Gastrocnemius medialis (tissue), 4 donors: ENCODE results near the gene THEM5. TPM values are rescaled to one million over a fixed set of nuclear protein-coding genes. Genes with fewer than 3 reads are reported as not detected.

Experiments
- ATAC-seq, 2 donors: fragments of 150-250 bp; one replicate each; pipeline ENCODE4 v1.9.1; 2016
- DNase-seq, 2 donors: peaks; one replicate each; pipeline ENCODE4 v3.0.0-alpha.2; 2019
- H3K27ac ChIP-seq, 4 donors: fragments of 200-600 bp; sonication (generic); 1 replicate in 1 of 4; 2 replicates in 3 of 4; pipeline ENCODE4 v1.5.1; 2016 to 2018; ENCODE audit warnings: mild to moderate bottlenecking in 2 of 4, moderate library complexity in 1 of 4
- H3K27me3 ChIP-seq, 3 donors: fragments of 200-600 bp; sonication (generic) in 2 of 3; 1 replicate in 1 of 3; 2 replicates in 2 of 3; pipeline versions ENCODE4 v1.5.1 to v1.6.0; 2016 to 2019; ENCODE audit warnings: mild to moderate bottlenecking in 1 of 3, moderate library complexity in 1 of 3
- H3K36me3 ChIP-seq, 2 donors: fragments of 200-600 bp; sonication (generic) in 1 of 2; one replicate each; pipeline ENCODE4 v1.5.1; 2017 to 2018
- H3K4me1 ChIP-seq, 2 donors: fragments of 200-600 bp; sonication (generic) in 1 of 2; one replicate each; pipeline ENCODE4 v1.5.1; 2016 to 2017; ENCODE audit warnings: mild to moderate bottlenecking in 2 of 2
- H3K4me3 ChIP-seq, 4 donors: fragments of 200-600 bp; sonication (generic) in 3 of 4; 1 replicate in 1 of 4; 2 replicates in 3 of 4; pipeline ENCODE4 v1.5.1; 2016 to 2019; ENCODE audit warnings: mild to moderate bottlenecking in 2 of 4
- H3K9me3 ChIP-seq, 3 donors: fragments of 200-600 bp; sonication (generic) in 2 of 3; 1 replicate in 1 of 3; 2 replicates in 2 of 3; pipeline ENCODE4 v1.5.1; 2016 to 2019
- CTCF ChIP-seq, 5 experiments: fragments of 450-650 bp in 3 of 5; fragments of 200-600 bp in 2 of 5; sonication (generic) in 2 of 5; IDR thresholded peaks in 4 of 5; conservative IDR thresholded peaks in 1 of 5; 1 replicate in 4 of 5; 2 replicates in 1 of 5; pipeline ENCODE4 v1.5.1; 2016 to 2019; ENCODE audit warnings: antibody characterized with exemption in 5 of 5, mild to moderate bottlenecking in 3 of 5, moderate library complexity in 3 of 5
- POLR2A ChIP-seq, 2 donors: fragments of 450-650 bp; IDR thresholded peaks; one replicate each; pipeline ENCODE4 v1.6.1; 2017; ENCODE audit warnings: antibody characterized with exemption in 2 of 2, mild to moderate bottlenecking in 2 of 2, moderate library complexity in 2 of 2
- in situ Hi-C, 4 donors: fragments of 200-750 bp; cut with MboI; loops; one replicate each; pipeline versions ENCODE4 v1.15.0 to v1.8.0; 2017; ENCODE audit warnings: low sequenced_read_pairs in 4 of 4
- intact Hi-C: fragments of 100-400 bp; cut with DNase I; formaldehyde crosslinking; loops from one replicate; pipeline ENCODE4 v1.15.1; 2023; ENCODE audit warnings: low total_unique reads
- total RNA-seq, 4 donors: library from RNA; depleted of rRNA; stranded (reverse); fragments of >200 nt; gene quantifications; one replicate each; pipeline versions ENCODE4 v1.1.0 to v1.2.3, GENCODE V29; 2016

Gene THEM5
- total RNA-seq, 4 donors from 2014 or later, result not detected

DNA sequence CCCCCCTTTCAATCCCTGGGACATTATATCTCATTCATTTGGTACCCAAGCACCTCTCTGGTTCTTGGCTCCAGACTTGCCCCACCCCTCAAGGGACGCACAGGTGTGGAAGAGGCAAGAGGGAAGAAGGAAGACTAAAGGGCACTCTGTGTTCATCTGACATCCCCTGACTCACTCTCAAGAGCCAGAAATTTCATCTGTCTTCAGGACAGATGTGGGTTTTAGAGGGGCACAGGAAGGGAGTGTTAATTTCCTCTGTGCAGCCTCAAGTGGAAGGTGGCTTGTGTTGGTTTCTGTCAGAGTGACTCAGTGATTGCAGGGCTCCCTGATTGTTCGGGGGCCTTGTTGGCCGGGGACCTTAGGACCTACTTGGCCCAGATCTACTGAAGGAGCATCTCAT is 16.3 kb downstream of the THEM5 start:
- DNase-seq, result no peak
- no peak overlapping the region for H3K27ac ChIP-seq

DNA sequence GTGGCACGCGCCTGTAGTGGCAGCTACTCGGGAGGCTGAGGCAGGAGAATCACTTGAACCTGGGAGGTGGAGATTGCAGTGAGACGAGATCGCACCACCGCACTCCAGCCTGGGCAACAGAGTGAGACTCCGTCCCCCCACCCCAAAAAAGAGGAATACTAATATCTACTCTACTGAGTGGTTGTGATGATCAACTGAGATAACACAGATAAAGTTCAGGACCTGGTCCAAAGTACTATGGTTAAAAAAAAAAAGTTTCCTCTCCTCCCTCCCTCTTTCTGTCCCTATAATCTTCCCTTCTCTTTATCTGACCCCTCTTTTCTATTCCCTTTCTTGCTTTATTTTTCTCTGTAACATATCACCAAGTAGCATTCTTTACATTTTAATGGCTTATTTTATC is 17.9 kb downstream of the THEM5 start:
- peaks cover 27% of the 10 kb centered on the region in 2 donors for H3K4me1 ChIP-seq
- H3K9me3 ChIP-seq, result no peaks in the 10 kb centered on the region
- no peak overlapping the region for H3K4me3 ChIP-seq
- ATAC-seq, result no peak
- H3K36me3 ChIP-seq, result no peaks in the 10 kb centered on the region
- peaks cover 21 to 27% (median 26%) of the 10 kb centered on the region in 3 donors for H3K27me3 ChIP-seq
- intact Hi-C loops (loop anchor here (5.0 to 10.0 kb wide), 2 partner anchors 113 to 1799 kb away; partner anchors contain the start of genes CHTOP and RIIAD1), in situ Hi-C loops (loop anchor here (10.0 to 25.0 kb wide), 3 partner anchors 223 to 248 kb away; partner anchors contain the start of gene SNX27 (in 1 of the 4))
- no peak overlapping the region for H3K27ac ChIP-seq
- DNase-seq, result no peak
- TF ChIP-seq CTCF (IDR thresholded peaks at IDR 0.05 in 4 of 5, conservative IDR thresholded peaks at IDR 0.05 in 1 of 5), result no peak
- no peak for TF ChIP-seq POLR2A (IDR thresholded peaks at IDR 0.05)

More for the DNA sequence above, 16.3 kb downstream of the THEM5 start:
- H3K4me1 ChIP-seq, result peaks cover 22 to 23% of the 10 kb centered on the region in 2 donors
- peaks cover 21 to 30% (median 26%) of the 10 kb centered on the region in 3 donors for H3K27me3 ChIP-seq
- no peak for ATAC-seq
- no peak for TF ChIP-seq CTCF (IDR thresholded peaks at IDR 0.05 in 4 of 5, conservative IDR thresholded peaks at IDR 0.05 in 1 of 5)
- no peak for TF ChIP-seq POLR2A (IDR thresholded peaks at IDR 0.05)
- in situ Hi-C loops, result loop anchor here (10.0 to 25.0 kb wide), 3 partner anchors 225 to 250 kb away; partner anchors contain the start of gene SNX27 (in 1 of the 4)
- H3K36me3 ChIP-seq, result no peaks in the 10 kb centered on the region
- no peak overlapping the region for H3K4me3 ChIP-seq
- intact Hi-C loops, result loop anchor here (2.0 to 10.0 kb wide), 4 partner anchors 102 to 1798 kb away; partner anchors contain the start of genes CHTOP and RIIAD1
- H3K9me3 ChIP-seq, result no peaks in the 10 kb centered on the region

DNA sequence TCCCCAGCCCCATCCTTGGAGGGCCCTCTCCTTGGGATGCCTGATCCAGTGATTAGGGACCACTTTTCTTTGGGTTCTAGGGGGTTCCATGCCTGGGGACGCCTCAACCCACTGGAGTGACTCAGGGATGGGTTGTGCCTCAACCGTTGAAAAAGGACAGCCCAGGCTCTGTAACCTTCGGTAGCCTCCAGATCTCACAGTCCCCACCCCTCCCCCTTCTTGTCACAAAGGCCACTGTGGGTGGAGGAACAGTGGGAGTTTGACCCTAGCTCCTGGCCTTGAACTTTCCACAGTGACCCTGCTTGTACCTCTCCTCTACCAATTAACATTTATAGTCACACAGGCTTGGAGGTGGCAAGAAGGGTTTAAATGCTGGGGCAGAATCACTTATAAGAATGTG is 19.3 kb downstream of the THEM5 start:
- TF ChIP-seq POLR2A (IDR thresholded peaks at IDR 0.05) (no peak), CTCF (IDR thresholded peaks at IDR 0.05 in 4 of 5, conservative IDR thresholded peaks at IDR 0.05 in 1 of 5) (no peak)
- intact Hi-C loops (loop anchor here (5.0 to 10.0 kb wide), 4 partner anchors 292 to 1801 kb away; partner anchors contain the start of genes CHTOP, TUFT1 and ZNF687), in situ Hi-C loops (loop anchor here (10.0 to 25.0 kb wide), 3 partner anchors 222 to 247 kb away; partner anchors contain the start of gene SNX27 (in 1 of the 4))
- H3K36me3 ChIP-seq, result no peaks in the 10 kb centered on the region
- H3K4me3 ChIP-seq, result no peak overlapping the region
- ATAC-seq (no peak), DNase-seq (no peak)
- H3K4me1 ChIP-seq, result peaks cover 38% of the 10 kb centered on the region in 2 donors
- peak overlapping the region in 3 of 4 donors; percentile 98 to 99 (median 99) for H3K27ac ChIP-seq
- H3K27me3 ChIP-seq, result peaks cover 10 to 17% (median 15%) of the 10 kb centered on the region in 3 donors
- no peaks in the 10 kb centered on the region for H3K9me3 ChIP-seq

- in situ Hi-C loops (loop anchor here (10.0 to 25.0 kb wide), 3 partner anchors 221 to 246 kb away; partner anchors contain the start of gene SNX27 (in 1 of the 4)), intact Hi-C loops (loop anchor here (5.0 to 10.0 kb wide), 4 partner anchors 291 to 1801 kb away; partner anchors contain the start of genes CHTOP, TUFT1 and ZNF687)
- H3K27me3 ChIP-seq, result peaks cover 4 to 11% (median 8%) of the 10 kb centered on the region in 3 donors
- DNase-seq (no peak), ATAC-seq (no peak)
- TF ChIP-seq CTCF (IDR thresholded peaks at IDR 0.05 in 4 of 5, conservative IDR thresholded peaks at IDR 0.05 in 1 of 5) (no peak), POLR2A (IDR thresholded peaks at IDR 0.05) (no peak)
- peak overlapping the region; percentile 98 to 99 (median 99) for H3K27ac ChIP-seq
- H3K4me1 ChIP-seq, result peaks cover 40 to 46% of the 10 kb centered on the region in 2 donors
- H3K36me3 ChIP-seq, result no peaks in the 10 kb centered on the region
- no peak overlapping the region for H3K4me3 ChIP-seq
- H3K9me3 ChIP-seq, result no peaks in the 10 kb centered on the region
Observed at GRCh38 chr1:151833172-151833900, 20.2 kb downstream of the THEM5 start.
